Activated CD4-positive, CD25-positive, alpha-beta regulatory T cell treated with anti-CD3 and anti-CD28 coated beads, Interleukin-2, amount 50 U/mL, for 72 hours (primary cell): ENCODE data around the gene PERM1.

Experiments
- DNase-seq: peaks from one replicate; pipeline ENCODE4 v3.0.0; 2021

Gene PERM1

GRCh38 chr1:943545-944340 is 38.1 kb downstream of the PERM1 start:
- DNase-seq, result no peak

GRCh38 chr1:942864-943533 is 38.9 kb downstream of the PERM1 start:
- no peak for DNase-seq

GRCh38 chr1:942411-942821 is 39.5 kb downstream of the PERM1 start:
- DNase-seq, result no peak

- no peak for DNase-seq
These were observed 40.1 kb downstream of the PERM1 start for GRCh38 chr1:941588-942383.

- no peak for DNase-seq
These were observed 40.8 kb downstream of the PERM1 start for GRCh38 chr1:941015-941587.

GRCh38 chr1:940107-941014 is 41.5 kb downstream of the PERM1 start:
- no peak for DNase-seq

GRCh38 chr1:939511-940106 is 42.3 kb downstream of the PERM1 start:
- DNase-seq, result no peak

GRCh38 chr1:938711-939489 is 43.0 kb downstream of the PERM1 start:
- DNase-seq, result no peak

GRCh38 chr1:938088-938683 is 43.7 kb downstream of the PERM1 start:
- DNase-seq, result no peak

GRCh38 chr1:937521-937920 is 44.4 kb downstream of the PERM1 start:
- DNase-seq, result no peak

GRCh38 chr1:936348-937264 is 45.3 kb downstream of the PERM1 start:
- no peak for DNase-seq

GRCh38 chr1:935751-936231 is 46.1 kb downstream of the PERM1 start:
- DNase-seq, result no peak

GRCh38 chr1:934991-935750 is 46.7 kb downstream of the PERM1 start:
- no peak for DNase-seq

- no peak for DNase-seq
These were observed 48.3 kb downstream of the PERM1 start for GRCh38 chr1:933603-933940.

- DNase-seq, result no peak
These were observed 48.9 kb downstream of the PERM1 start for GRCh38 chr1:932776-933602.

GRCh38 chr1:932173-932510 is 49.8 kb downstream of the PERM1 start:
- no peak for DNase-seq

- no peak for DNase-seq
These were observed 50.3 kb downstream of the PERM1 start for GRCh38 chr1:931380-932172.
